H1 (cell line): ENCODE data around the gene RALGAPA2.

Source experiments
- CBX5 ChIP-seq: fragments of 300-800, 300-1000 bp; sonication (generic); IDR thresholded peaks from 2 replicates; pipeline ENCODE4 v1.7.1; 2016; ENCODE audit warnings: antibody characterized with exemption, low read length, low read depth
- EGR1 ChIP-seq: IDR thresholded peaks from 2 replicates; pipeline ENCODE4 v1.6.1; 2011; ENCODE audit warnings: low read depth, low read length, borderline replicate concordance
- EZH2 ChIP-seq: fragments of 200-600 bp; sonication (generic); IDR thresholded peaks from 2 replicates; pipeline ENCODE4 v1.7.1; 2012; ENCODE audit warnings: low read depth, mild to moderate bottlenecking, moderate library complexity, low read length, inconsistent platforms; ENCODE audit not compliant: severe bottlenecking
- GABPA ChIP-seq: IDR thresholded peaks from 2 replicates; pipeline ENCODE4 v1.6.1; 2011; ENCODE audit warnings: mild to moderate bottlenecking, low read length, moderate library complexity, borderline replicate concordance; ENCODE audit not compliant: insufficient read depth
- HDAC2 ChIP-seq, 2 experiments: fragments of 300-600 bp in 1 of 2; sonication (generic) in 1 of 2; IDR thresholded peaks; 2 replicates each; pipeline ENCODE4 v1.6.1; 2011 to 2012; ENCODE audit warnings: low read depth in 2 of 2, low read length in 2 of 2, mild to moderate bottlenecking in 2 of 2, moderate library complexity in 2 of 2, borderline replicate concordance in 1 of 2, inconsistent platforms in 1 of 2
- JUND ChIP-seq: IDR thresholded peaks from 2 replicates; pipeline ENCODE4 v1.6.1; 2011; ENCODE audit warnings: mild to moderate bottlenecking, improper control_type of control experiment, low read length
- KDM5A ChIP-seq: fragments of 200-600 bp; IDR thresholded peaks from 2 replicates; pipeline ENCODE4 v1.7.1; 2012; ENCODE audit warnings: mild to moderate bottlenecking, low read length, inconsistent platforms, mixed read lengths
- MAX ChIP-seq: IDR thresholded peaks from 2 replicates; pipeline ENCODE4 v1.6.1; 2012; ENCODE audit warnings: inconsistent platforms
- NRF1 ChIP-seq: IDR thresholded peaks from 2 replicates; pipeline ENCODE4 v1.6.1; 2011; ENCODE audit warnings: mild to moderate bottlenecking, low read depth, low read length, improper control_type of control experiment
- TAF7 ChIP-seq: optimal IDR thresholded peaks from 2 replicates; pipeline ENCODE3; 2011; ENCODE audit warnings: low read depth, mild to moderate bottlenecking, inconsistent platforms, low read length, moderate library complexity, borderline replicate concordance
- YY1 ChIP-seq: IDR thresholded peaks from 2 replicates; pipeline ENCODE4 v1.6.1; 2011; ENCODE audit warnings: low read depth, mild to moderate bottlenecking, low read length
- TF ChIP-seq, protein P1 (sequence below), 3 experiments: IDR thresholded peaks; 1 replicate in 2 of 3; 2 replicates in 1 of 3; pipeline versions ENCODE4 v1.5.1 to v1.6.1; 2011; ENCODE audit warnings: low read length in 3 of 3, mild to moderate bottlenecking in 3 of 3, inconsistent platforms in 2 of 3, low read depth in 1 of 3, moderate library complexity in 1 of 3; ENCODE audit not compliant: insufficient read depth in 1 of 3; ENCODE audit errors: control extremely low read depth in 1 of 3
- TF ChIP-seq, protein P2 (sequence below): IDR thresholded peaks from 2 replicates; pipeline ENCODE4 v1.6.1; 2012; ENCODE audit warnings: inconsistent platforms
- TF ChIP-seq, protein P3 (sequence below): fragments of 300-600 bp; sonication (generic); IDR thresholded peaks from 2 replicates; pipeline ENCODE4 v1.7.1; 2012; ENCODE audit warnings: low read length, moderate library complexity, mild to moderate bottlenecking, inconsistent platforms; ENCODE audit not compliant: insufficient replicate concordance

GRCh38 chr20:20547876-20548266, 164.6 kb downstream of the RALGAPA2 start:
- TF ChIP-seq JUND (no peak), MAX (no peak), YY1 (no peak), GABPA (no peak), CBX5 (no peak), HDAC2 (IDR thresholded peaks at IDR 0.05; ENCODE audit: borderline replicate concordance in 1 of 2, low read depth in 2 of 2, low read length in 2 of 2) (no peak), EGR1 (no peak), KDM5A (no peak), TAF7 (no peak), NRF1 (no peak), EZH2 (no peak)
- TF ChIP-seq, protein P1, sequence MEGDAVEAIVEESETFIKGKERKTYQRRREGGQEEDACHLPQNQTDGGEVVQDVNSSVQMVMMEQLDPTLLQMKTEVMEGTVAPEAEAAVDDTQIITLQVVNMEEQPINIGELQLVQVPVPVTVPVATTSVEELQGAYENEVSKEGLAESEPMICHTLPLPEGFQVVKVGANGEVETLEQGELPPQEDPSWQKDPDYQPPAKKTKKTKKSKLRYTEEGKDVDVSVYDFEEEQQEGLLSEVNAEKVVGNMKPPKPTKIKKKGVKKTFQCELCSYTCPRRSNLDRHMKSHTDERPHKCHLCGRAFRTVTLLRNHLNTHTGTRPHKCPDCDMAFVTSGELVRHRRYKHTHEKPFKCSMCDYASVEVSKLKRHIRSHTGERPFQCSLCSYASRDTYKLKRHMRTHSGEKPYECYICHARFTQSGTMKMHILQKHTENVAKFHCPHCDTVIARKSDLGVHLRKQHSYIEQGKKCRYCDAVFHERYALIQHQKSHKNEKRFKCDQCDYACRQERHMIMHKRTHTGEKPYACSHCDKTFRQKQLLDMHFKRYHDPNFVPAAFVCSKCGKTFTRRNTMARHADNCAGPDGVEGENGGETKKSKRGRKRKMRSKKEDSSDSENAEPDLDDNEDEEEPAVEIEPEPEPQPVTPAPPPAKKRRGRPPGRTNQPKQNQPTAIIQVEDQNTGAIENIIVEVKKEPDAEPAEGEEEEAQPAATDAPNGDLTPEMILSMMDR (IDR thresholded peaks at IDR 0.05; ENCODE audit: control extremely low read depth in 1 of 3, insufficient read depth in 1 of 3, low read depth in 1 of 3, low read length in 3 of 3), result no peak
- TF ChIP-seq, protein P2, sequence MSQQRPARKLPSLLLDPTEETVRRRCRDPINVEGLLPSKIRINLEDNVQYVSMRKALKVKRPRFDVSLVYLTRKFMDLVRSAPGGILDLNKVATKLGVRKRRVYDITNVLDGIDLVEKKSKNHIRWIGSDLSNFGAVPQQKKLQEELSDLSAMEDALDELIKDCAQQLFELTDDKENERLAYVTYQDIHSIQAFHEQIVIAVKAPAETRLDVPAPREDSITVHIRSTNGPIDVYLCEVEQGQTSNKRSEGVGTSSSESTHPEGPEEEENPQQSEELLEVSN, result no peak
- TF ChIP-seq, protein P3, sequence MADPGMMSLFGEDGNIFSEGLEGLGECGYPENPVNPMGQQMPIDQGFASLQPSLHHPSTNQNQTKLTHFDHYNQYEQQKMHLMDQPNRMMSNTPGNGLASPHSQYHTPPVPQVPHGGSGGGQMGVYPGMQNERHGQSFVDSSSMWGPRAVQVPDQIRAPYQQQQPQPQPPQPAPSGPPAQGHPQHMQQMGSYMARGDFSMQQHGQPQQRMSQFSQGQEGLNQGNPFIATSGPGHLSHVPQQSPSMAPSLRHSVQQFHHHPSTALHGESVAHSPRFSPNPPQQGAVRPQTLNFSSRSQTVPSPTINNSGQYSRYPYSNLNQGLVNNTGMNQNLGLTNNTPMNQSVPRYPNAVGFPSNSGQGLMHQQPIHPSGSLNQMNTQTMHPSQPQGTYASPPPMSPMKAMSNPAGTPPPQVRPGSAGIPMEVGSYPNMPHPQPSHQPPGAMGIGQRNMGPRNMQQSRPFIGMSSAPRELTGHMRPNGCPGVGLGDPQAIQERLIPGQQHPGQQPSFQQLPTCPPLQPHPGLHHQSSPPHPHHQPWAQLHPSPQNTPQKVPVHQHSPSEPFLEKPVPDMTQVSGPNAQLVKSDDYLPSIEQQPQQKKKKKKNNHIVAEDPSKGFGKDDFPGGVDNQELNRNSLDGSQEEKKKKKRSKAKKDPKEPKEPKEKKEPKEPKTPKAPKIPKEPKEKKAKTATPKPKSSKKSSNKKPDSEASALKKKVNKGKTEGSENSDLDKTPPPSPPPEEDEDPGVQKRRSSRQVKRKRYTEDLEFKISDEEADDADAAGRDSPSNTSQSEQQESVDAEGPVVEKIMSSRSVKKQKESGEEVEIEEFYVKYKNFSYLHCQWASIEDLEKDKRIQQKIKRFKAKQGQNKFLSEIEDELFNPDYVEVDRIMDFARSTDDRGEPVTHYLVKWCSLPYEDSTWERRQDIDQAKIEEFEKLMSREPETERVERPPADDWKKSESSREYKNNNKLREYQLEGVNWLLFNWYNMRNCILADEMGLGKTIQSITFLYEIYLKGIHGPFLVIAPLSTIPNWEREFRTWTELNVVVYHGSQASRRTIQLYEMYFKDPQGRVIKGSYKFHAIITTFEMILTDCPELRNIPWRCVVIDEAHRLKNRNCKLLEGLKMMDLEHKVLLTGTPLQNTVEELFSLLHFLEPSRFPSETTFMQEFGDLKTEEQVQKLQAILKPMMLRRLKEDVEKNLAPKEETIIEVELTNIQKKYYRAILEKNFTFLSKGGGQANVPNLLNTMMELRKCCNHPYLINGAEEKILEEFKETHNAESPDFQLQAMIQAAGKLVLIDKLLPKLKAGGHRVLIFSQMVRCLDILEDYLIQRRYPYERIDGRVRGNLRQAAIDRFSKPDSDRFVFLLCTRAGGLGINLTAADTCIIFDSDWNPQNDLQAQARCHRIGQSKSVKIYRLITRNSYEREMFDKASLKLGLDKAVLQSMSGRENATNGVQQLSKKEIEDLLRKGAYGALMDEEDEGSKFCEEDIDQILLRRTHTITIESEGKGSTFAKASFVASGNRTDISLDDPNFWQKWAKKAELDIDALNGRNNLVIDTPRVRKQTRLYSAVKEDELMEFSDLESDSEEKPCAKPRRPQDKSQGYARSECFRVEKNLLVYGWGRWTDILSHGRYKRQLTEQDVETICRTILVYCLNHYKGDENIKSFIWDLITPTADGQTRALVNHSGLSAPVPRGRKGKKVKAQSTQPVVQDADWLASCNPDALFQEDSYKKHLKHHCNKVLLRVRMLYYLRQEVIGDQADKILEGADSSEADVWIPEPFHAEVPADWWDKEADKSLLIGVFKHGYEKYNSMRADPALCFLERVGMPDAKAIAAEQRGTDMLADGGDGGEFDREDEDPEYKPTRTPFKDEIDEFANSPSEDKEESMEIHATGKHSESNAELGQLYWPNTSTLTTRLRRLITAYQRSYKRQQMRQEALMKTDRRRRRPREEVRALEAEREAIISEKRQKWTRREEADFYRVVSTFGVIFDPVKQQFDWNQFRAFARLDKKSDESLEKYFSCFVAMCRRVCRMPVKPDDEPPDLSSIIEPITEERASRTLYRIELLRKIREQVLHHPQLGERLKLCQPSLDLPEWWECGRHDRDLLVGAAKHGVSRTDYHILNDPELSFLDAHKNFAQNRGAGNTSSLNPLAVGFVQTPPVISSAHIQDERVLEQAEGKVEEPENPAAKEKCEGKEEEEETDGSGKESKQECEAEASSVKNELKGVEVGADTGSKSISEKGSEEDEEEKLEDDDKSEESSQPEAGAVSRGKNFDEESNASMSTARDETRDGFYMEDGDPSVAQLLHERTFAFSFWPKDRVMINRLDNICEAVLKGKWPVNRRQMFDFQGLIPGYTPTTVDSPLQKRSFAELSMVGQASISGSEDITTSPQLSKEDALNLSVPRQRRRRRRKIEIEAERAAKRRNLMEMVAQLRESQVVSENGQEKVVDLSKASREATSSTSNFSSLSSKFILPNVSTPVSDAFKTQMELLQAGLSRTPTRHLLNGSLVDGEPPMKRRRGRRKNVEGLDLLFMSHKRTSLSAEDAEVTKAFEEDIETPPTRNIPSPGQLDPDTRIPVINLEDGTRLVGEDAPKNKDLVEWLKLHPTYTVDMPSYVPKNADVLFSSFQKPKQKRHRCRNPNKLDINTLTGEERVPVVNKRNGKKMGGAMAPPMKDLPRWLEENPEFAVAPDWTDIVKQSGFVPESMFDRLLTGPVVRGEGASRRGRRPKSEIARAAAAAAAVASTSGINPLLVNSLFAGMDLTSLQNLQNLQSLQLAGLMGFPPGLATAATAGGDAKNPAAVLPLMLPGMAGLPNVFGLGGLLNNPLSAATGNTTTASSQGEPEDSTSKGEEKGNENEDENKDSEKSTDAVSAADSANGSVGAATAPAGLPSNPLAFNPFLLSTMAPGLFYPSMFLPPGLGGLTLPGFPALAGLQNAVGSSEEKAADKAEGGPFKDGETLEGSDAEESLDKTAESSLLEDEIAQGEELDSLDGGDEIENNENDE, result no peak
